GM23248 (cell line): ENCODE measurements around the gene BTBD17.

ENCODE experiments used
- EZH2 ChIP-seq: fragments of 200-600 bp; sonication (generic); IDR thresholded peaks from 2 replicates; pipeline ENCODE4 v1.6.1; 2018; ENCODE audit warnings: antibody characterized with exemption, mild to moderate bottlenecking; ENCODE audit not compliant: insufficient read depth, poor library complexity, severe bottlenecking
- EZH2phosphoT487 ChIP-seq: fragments of 200-600 bp; sonication (generic); IDR thresholded peaks from 2 replicates; pipeline ENCODE4 v1.6.1; 2018; ENCODE audit warnings: antibody characterized with exemption, moderate library complexity, mild to moderate bottlenecking, low read depth; ENCODE audit not compliant: insufficient read depth

GRCh38 chr17:74330446-74330845, 31.2 kb downstream of the BTBD17 start:
- TF ChIP-seq EZH2phosphoT487 (no peak), EZH2 (no peak)
